ENCODE data around the gene DPH2.

Gene DPH2

DNA sequence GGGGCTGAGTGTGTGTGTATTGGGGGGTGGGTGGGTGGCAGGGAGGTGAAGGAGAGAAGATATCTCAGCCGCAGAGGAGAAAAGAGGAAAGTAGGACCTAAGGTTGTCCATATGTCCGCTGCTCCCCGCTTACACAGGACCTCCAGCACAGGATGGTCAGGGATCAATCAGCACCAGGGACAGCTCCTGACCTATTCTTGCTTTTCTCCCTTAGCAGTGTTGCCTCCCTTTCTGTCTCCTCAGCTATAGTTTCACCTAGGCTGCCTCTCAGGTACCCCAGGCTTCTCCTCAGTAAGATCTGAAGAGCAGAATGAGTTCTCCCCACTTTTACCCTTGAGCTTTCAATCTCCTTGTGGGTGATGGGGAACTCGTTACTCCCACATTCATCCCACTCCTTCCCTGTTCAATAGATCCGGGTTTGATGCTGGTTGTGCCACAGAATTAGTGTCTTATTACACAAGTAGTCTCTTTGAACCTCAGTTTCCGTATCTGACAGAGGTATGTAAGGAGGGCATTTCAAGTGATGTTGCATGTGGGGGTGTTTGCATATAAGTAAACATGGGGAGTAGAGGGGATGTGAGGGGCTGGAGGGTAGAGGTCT is 1.4 kb upstream of the DPH2 start:
- no peak for DNase-seq (ENCODE audit: low read depth in 3 of 3)

DNA sequence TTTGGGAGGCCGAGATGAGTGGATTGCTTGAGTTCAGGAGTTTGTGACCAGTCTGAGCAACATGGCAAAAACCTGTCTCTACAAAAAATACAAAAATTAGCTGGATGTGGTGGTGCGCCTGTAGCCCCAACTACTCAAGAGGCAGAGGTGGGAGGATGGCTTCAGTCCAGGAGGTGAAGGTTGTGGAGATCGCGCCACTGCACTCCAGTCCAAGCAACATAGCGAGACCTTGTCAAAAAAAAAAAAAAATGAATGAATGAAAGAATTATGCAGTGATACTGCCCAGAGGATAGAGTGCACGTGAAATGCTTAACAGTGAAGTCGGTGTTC is 429 bp upstream of the DPH2 start:
- no peak for DNase-seq (ENCODE audit: low read depth in 3 of 3)

DNA sequence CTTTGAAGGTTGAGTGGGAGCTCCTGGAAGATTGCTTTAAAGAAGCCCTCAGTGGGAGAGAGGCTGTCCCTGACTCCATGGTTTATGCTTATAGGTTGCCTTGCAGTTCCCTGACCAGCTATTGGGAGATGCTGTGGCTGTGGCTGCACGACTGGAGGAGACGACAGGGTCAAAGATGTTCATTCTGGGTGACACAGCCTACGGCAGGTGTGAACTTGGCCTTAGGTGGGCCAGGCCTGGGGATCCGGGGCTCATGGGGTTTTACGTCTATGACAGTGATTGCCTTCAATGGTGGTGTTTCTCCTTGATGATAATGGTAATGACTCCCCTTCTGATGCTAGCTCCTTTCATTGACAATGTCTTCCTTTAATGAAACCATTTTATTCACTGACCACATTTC is 692 bp downstream of the DPH2 start:
- DNase-seq (ENCODE audit: low read depth in 3 of 3): no peak

DNA sequence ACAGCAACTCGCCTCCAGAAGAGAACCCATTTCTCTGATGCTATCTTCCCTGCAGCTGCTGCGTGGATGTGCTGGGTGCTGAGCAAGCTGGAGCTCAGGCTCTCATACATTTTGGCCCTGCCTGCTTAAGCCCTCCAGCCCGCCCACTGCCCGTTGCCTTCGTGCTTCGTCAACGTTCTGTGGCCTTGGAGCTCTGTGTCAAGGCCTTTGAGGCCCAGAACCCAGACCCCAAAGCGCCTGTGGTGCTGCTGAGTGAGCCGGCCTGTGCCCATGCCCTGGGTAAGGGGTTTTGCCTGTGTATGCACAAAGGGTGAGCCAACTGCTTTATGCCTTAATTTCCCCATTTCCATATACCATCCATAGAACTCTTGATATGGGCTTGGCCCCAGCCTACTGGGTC is 1.1 kb downstream of the DPH2 start:
- no peak for DNase-seq (ENCODE audit: low read depth in 3 of 3)

DNA sequence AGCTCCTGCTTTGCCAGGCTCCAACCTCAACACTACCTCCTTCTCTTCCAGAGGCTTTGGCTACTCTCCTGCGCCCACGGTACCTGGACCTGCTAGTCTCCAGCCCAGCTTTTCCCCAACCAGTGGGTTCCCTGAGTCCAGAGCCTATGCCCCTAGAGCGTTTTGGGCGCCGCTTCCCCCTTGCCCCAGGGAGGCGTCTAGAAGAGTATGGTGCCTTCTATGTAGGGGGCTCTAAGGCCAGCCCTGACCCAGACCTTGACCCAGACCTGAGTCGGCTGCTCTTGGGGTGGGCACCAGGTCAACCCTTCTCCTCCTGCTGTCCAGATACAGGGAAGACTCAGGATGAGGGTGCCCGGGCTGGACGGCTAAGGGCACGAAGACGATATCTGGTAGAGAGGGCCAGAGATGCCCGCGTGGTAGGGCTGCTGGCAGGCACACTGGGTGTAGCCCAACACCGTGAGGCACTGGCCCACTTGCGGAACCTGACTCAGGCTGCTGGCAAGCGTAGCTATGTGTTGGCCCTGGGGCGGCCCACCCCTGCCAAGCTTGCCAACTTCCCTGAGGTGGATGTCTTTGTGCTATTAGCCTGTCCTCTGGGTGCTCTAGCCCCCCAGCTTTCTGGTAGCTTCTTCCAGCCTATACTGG is 1.6 kb downstream of the DPH2 start:
- DNase-seq (ENCODE audit: low read depth in 3 of 3): no peak

DNA sequence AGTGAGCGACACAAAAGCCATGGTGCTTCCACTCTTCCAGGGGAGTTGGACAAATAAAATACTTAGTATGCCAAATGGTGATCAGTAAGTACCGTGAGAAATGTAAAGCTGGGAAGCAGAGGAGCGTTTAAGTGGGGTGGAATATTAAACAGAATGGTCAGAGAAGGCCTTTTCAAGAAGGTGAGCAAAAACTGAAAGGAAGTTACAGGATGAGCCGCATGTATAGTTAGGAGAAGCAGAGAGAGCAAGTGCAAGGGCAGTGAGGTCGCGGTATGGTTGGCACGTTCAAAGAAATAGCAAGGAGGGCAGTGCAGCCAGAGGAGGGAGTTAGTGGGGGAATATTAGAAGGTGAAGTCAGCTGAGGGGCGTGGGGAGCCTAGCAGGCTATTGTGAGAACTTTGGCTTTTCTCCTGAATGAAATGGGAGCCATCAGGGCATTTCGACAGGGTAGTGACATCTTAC is 4.2 kb downstream of the DPH2 start:
- no peak for DNase-seq (ENCODE audit: low read depth in 3 of 3)

DNA sequence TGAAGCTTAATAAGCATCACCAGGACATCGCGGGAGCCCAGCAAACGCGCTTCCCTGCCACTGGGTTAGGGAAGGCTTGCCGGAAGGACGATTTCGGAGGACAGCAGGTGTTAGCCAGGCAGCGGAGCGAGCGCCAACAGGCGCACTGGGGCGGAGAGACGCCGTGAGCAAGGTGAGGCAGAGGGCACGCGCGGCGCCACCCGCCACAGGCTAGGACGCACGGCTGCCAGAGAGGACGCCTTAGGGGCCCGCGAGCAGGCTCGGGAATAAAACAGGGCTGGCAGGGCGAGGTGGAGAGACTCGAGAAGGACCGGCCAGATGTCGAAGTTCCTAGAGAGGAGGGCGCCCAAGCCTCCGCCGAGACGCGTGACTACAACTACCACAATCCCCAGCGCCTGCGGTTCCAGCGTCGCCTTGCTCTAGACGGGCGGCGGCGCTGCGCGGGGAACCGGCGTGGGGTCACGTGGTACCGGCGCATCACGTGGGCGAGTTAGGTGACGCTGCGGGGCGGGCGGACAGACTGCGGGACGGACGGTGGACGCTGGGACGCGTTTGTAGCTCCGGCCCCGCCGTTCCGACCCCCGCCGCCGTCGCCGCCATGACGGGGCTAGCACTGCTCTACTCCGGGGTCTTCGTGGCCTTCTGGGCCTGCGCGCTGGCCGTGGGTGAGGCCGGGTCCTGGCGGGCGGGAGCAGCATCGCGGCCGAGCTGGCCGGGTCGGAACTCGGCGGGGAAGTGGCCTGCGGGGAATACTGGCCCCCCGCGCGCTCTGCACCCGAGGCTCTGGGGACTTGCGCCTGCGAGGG is 4.8 kb downstream of the DPH2 start, which contains the start of gene ATP6V0B:
TSS of gene ATP6V0B (plus strand) at position 518 of the 806 bp plus-strand sequence. CDS start at position 599, 81 bp downstream.
- DNase-seq (ENCODE audit: low read depth in 3 of 3): peak; percentile 88 to 94 (median 91)

DNA sequence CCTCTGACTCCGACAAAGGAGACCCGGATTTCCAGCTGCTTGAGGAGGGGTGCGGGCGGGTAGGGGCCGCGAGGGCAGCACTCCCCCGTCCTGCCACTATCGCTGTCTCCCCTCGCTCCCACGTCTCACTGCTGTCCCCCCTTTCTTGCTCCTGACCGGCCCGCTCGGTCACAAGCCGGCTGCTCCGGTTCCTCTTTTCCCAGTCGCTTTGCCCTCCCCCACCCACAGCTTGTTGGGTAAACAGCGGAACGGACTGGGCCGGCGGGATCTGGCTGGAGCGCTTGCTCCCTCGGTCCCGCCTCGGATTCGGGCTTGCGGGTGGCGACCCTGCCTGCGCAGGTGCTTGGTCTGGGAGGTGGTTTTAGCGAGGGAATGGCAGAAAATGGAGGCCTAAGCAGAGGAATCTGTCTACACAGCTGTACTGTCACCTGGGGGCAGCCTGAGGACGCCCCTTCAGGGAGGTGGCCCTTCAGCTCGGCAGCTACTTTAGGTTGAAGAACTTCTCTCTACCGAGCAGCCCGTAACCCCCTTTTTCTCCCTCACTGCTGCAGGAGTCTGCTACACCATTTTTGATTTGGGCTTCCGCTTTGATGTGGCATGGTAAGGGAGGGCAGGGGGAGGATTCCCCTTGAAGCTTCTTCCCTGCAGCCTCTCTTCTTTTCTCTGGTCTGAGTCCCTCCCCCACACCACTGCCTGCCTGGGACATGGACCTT is 5.6 kb downstream of the DPH2 start:
- DNase-seq (ENCODE audit: low read depth in 3 of 3): peak in 1 of 3 experiments; percentile 14

DNA sequence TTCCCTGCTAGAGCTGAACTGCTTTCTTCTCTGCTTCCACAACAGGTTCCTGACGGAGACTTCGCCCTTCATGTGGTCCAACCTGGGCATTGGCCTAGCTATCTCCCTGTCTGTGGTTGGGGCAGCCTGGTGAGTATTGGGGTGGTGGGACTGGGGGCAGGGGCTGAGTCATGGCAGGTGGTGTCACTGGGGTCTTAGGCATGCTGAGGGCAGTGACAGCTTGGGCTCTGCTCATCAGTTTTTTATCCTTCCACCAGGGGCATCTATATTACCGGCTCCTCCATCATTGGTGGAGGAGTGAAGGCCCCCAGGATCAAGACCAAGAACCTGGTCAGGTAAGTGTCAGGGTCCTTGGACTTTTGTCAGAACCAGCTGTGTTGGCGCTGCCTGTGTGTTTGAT is 6.2 kb downstream of the DPH2 start:
- no peak for DNase-seq (ENCODE audit: low read depth in 3 of 3)

DNA sequence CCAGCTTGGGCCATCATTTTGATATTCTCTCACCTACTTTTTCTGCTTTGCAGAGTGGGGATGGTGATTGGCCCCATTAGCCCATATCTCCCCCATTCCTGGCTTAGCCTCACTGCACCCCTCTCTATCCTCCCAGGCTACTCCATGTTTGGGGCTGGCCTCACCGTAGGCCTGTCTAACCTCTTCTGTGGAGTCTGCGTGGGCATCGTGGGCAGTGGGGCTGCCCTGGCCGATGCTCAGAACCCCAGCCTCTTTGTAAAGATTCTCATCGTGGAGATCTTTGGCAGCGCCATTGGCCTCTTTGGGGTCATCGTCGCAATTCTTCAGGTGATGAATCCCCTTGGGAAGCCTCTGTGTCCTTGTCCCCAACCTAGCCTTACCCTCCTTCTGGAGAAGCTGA is 7.1 kb downstream of the DPH2 start:
- DNase-seq (ENCODE audit: low read depth in 3 of 3): no peak

DNA sequence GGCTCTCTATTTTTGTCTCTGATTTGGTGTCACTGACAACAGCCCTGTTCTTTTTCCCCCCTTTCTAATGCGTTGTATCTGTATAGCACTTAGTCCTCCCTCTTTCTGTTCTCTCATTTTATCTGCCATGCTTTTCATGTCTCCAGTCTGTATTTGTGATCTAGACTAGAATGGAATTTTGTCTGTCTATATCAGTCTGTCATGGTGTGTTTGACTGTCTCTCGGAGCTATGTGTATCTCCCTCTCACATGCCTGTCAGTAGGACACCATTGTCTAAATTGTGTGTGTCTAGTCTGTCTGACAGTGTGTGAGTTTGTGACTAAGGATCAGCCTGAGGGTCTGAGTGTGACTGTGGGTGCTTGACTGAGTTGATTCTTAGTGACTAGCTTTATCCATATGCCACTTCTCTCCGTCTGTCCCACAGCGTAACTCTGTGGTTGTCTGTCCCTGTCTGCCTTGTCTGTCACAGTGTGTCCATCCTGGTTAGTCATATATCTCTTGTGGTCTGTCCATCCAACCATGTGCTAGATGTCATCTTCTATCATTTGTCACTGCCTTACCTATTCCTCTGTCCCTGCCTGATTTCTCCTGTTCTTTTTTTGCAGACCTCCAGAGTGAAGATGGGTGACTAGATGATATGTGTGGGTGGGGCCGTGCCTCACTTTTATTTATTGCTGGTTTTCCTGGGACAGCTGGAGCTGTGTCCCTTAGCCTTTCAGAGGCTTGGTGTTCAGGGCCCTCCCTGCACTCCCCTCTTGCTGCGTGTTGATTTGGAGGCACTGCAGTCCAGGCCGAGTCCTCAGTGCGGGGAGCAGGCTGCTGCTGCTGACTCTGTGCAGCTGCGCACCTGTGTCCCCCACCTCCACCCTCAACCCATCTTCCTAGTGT is 7.8 kb downstream of the DPH2 start:
- no peak for DNase-seq (ENCODE audit: low read depth in 3 of 3)

DNA sequence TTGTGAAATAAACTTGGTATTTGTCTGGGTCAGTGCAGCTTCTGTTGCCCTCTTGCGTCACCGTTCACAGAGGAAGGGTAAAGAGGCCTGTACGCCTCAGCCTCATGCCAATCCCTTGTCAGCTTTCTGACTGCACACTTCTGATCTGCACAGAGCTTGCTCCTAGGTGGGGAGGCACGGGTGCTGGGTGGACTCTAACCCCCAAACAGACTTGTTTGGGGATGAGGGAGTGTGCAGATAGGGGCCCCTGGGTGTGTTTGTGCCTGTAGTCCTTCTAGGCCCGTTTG is 8.4 kb downstream of the DPH2 start:
- DNase-seq (ENCODE audit: low read depth in 3 of 3): no peak

DNA sequence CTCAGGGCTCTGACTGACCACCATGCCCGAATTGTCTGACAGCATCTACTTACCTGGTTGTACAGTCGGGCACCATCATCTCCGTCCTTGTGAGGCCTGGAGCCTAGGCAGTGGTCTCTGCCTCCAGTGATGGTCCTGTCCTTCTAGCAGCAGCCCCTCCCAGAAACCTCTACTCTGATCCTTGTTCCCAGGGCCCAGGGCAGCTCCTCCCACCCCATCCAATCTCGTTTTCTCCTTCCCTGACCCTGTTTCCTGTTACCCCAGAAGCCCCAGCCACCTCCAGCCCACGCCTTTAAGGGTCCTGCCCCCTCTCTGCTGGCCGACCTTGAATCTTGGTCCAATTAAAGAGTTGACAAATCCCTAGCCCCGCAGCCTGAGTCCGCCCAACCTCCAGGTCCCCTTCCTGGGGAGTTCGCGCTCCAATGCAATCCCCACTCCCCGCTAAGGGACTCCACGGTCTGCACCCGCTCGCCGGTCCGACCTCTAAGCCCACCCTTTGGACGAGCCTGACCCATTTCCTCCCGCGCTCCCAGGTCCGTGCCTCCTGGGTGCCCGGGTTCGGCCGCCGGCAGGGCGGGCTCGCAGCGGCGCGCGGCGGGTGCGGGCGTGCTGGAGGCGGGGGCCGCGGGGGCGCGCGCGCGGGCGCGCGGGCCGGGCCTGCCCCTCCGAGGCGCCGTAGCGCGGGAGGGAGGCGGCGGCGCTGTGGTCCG is 8.9 kb downstream of the DPH2 start, which contains the start of gene B4GALT2:
TSS of gene B4GALT2 (plus strand) at position 660 of the 710 bp plus-strand sequence. CDS start 1,951 bp downstream, outside the sequence.
- peak in 1 of 3 experiments; percentile 31 for DNase-seq (ENCODE audit: low read depth in 3 of 3)

DNA sequence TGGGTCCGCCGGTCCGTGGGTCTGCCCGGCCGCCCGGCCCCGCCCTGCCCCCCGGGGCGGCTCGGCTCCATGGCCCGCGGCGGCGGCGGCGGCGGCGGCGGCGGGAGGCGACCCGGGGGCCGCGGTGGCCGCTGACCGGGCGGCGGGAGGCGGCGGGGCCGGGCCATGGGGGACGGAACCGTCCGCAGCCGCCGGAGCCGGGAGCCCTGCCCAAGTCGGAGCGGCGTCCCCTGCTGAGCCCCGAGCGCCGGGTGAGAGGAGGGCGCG is 9.4 kb downstream of the DPH2 start:
- no peak for DNase-seq (ENCODE audit: low read depth in 3 of 3)

DNA sequence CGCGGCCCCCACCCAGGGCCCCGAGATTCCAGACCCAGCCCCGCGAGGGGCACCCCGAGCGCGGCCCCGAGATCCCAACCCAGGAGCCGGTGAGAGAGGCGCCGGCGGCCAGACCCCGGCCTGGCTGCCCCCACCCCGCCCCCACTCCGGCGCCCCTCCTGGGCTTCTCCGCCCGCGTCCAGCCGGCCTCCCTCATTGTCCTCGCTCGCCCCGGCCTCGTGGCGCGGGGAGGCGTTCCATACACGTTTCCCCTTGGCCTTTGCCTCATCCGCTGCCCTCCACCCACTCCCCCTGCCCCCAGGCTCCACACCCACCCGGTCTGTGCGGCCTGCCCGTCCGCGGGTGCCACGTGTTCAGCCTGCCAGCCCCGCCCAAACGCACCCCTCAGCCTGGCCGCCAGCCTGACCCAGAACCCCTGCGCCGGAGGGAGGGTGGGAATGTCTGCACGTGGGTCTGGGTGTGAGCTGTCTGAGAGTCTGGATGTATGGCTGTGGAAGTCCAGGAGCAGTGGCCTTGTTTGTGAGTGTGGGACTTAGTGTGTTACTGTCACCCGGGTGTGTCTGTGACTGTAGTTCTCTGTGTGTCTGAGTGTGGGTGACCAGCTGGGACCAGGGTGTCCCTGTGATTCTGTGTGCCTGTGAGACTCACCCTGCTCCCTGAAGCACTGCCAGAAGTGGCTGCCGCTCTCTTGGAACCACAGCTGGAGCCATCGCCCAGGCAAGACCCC is 9.9 kb downstream of the DPH2 start:
- DNase-seq (ENCODE audit: low read depth in 3 of 3): no peak

DNA sequence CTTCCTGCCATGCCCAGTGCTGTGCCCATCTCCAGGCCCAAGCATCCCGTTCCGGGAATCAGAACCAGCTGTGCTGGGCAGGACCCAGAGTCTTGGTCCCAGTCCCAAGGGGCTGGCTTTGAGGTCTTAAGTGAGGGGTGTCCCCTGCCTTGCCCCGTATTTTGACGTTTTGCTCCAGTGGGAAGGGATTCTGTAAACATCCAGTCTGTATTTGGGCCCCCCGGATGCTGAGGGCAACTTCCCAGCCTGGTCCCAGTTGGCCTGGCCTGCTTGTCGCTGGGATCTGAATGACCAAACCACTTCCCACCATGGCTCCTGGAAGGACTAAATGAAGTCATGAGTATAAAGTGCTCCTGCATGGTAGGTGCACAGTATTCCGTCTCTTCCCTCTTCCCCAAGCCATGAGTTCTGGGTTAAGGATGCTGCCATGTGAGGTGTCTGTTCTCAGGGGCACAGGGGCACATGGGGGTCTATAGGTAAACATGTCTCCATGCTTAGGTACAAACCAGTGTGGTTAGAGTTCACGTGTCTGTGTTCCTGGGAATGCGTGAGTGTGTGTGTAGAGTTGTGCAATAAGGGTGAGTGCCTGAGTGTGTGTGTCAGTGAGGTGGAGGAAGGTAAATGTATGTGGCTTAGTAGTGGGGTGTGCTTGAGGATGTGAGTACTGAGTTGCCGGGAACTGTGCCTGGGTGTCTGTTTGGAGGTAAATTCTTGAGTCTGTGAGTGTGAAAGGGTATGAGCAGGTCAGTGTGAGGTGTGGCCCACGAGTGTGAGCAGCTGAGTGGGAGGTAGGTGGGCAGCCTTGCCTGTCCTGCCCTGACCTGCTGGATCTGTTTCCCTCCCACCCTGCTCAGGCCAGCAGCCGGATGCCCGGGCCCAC is 10.7 kb downstream of the DPH2 start:
- no peak for DNase-seq (ENCODE audit: low read depth in 3 of 3)

DNA sequence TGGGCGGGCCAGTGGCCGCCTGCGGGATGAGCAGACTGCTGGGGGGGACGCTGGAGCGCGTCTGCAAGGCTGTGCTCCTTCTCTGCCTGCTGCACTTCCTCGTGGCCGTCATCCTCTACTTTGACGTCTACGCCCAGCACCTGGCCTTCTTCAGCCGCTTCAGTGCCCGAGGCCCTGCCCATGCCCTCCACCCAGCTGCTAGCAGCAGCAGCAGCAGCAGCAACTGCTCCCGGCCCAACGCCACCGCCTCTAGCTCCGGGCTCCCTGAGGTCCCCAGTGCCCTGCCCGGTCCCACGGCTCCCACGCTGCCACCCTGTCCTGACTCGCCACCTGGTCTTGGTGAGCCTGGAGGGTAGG is 11.3 kb downstream of the DPH2 start:
- DNase-seq (ENCODE audit: low read depth in 3 of 3): no peak

DNA sequence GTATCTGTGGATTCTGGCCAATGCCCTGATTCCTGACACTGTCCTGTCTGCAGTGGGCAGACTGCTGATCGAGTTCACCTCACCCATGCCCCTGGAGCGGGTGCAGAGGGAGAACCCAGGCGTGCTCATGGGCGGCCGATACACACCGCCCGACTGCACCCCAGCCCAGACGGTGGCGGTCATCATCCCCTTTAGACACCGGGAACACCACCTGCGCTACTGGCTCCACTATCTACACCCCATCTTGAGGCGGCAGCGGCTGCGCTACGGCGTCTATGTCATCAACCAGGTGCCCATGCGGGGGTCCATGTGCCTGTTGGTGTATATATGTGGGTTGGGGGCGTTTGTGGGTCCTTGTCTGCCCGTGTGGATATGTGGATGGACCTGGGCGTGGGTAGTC is 11.8 kb downstream of the DPH2 start:
- no peak for DNase-seq (ENCODE audit: low read depth in 3 of 3)

DNA sequence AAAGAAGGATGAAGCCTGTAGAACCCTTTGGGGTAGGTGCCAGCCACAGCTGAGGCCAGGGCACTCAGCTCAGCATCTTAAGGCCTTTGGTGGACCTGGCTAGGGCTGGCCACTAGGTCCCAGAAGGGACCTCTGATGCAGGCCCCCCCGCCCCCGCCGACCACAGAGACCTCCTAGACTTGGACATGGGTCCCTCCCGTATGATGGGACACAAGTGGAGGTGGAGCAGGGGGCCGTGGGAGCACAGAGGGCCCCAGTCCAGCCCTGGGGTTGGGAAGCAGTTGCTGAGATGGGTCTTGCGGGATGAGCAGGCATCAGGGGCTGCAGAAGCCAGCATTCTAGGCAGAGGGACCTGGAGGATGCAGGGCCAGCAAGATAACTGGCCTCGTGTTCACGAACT is 12.4 kb downstream of the DPH2 start:
- DNase-seq (ENCODE audit: low read depth in 3 of 3): no peak
